Measurements from ENCODE around the gene PPM1H. TPM values are rescaled to one million over a fixed set of nuclear protein-coding genes. Genes with fewer than 3 reads are reported as not detected.

The PPM1H gene
- total RNA-seq, 4 donors from 2014 or later: 1.4 to 4.9 (median 2.4) TPM

GRCh38 chr12:62659453-62660295 is 275.3 kb downstream of the PPM1H start:
- ATAC-seq (ENCODE audit: low FRiP score): no peak
- TF ChIP-seq, protein P1, sequence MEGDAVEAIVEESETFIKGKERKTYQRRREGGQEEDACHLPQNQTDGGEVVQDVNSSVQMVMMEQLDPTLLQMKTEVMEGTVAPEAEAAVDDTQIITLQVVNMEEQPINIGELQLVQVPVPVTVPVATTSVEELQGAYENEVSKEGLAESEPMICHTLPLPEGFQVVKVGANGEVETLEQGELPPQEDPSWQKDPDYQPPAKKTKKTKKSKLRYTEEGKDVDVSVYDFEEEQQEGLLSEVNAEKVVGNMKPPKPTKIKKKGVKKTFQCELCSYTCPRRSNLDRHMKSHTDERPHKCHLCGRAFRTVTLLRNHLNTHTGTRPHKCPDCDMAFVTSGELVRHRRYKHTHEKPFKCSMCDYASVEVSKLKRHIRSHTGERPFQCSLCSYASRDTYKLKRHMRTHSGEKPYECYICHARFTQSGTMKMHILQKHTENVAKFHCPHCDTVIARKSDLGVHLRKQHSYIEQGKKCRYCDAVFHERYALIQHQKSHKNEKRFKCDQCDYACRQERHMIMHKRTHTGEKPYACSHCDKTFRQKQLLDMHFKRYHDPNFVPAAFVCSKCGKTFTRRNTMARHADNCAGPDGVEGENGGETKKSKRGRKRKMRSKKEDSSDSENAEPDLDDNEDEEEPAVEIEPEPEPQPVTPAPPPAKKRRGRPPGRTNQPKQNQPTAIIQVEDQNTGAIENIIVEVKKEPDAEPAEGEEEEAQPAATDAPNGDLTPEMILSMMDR (IDR thresholded peaks at IDR 0.05): no peak

GRCh38 chr12:62658910-62659309 is 276.0 kb downstream of the PPM1H start:
- ATAC-seq (ENCODE audit: low FRiP score) (no peak), DNase-seq (ENCODE audit: low spot score) (no peak)
- TF ChIP-seq, protein P1 (IDR thresholded peaks at IDR 0.05): no peak

More at GRCh38 chr12:62659453-62660295, 275.3 kb downstream of the PPM1H start:
- no peak for DNase-seq (ENCODE audit: low spot score)

DNA sequence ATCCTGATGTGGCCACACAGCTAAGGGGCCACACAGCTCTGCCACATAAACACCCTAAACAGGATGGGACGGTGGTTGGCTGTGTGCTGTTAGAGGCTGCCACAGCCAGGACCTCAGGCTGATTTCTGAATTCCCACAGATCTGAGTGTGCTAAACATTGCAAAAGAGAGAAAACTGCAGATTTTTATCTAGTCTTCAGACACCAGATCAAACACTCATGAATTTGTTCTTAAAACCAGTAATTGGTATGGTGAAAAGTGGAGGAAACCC is 277.7 kb downstream of the PPM1H start:
- DNase-seq (ENCODE audit: low spot score) (no peak), ATAC-seq (ENCODE audit: low FRiP score) (no peak)
- TF ChIP-seq, protein P1 (IDR thresholded peaks at IDR 0.05): no peak

GRCh38 chr12:62656591-62657362 is 278.2 kb downstream of the PPM1H start:
- ATAC-seq (ENCODE audit: low FRiP score): no peak
- TF ChIP-seq, protein P1 (IDR thresholded peaks at IDR 0.05): no peak
- no peak for DNase-seq (ENCODE audit: low spot score)

DNA sequence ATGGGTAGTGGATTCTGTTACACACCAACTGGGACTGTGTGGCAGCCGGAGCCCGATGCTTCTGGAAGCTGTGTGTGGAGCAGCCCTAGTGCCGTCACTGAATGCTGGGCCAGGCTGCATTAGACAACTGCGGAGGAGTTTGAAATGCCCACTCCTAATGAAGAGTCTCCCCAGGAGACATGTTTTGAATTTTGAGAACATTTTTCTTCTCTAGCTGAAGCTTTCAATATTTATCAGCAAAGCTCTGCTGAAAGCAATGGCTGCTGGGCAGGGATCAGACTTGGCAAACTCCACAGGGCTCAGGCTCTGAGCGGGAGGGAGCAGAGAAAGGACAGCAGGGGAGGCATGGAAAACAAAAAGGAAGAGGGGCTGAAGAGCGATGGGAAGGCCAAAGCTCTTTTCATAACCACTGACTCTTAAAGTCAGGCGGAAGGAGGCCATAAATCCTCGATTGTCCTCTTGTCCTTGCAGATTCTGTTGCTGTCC is 279.2 kb downstream of the PPM1H start:
- ATAC-seq (ENCODE audit: low FRiP score) (no peak), DNase-seq (ENCODE audit: low spot score) (no peak)
- TF ChIP-seq, protein P1 (IDR thresholded peaks at IDR 0.05): no peak

DNA sequence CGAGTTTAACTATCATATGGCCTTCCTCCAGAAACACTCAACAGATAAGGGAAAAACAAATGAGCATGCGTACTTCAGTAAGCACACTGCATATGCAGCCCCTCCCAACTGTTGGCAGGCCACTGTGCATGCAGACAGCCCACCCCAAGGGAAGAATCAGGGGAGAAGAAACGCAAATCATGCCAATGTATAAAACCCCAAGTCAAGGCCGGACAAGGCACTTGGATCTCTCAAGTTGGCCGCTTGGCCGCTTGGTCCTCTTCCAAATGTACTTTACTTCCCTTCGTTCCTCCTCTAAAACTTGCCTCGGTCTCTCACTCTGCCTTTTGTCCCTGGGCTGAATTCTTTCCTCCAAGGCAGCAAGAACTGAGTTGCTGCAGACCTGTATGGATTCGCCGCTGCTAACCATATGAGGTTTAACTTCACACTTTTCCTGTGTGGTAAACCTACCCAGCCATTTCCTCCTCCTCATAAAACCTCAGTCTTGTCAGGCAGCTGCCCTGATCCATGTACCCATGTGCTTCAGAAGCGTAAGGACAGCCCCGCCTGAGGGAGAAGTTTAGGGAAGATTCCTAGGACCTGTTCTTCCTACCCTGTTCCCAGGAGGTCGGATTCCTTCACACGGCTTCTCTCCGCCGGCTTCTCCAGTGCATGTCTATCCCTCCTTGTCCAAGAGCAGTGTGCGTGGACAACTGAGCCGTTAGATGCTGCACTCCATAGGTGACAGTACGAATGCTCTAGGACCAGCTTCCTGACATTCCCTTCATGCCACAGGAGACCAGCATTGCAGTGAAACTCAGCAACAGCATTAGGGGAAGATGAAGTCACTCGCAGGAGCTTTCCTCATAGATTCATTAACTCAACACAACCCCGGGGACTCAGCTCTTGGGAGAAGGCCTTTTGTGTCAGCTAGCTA is 280.4 kb downstream of the PPM1H start:
- ATAC-seq (ENCODE audit: low FRiP score): no peak
- TF ChIP-seq, protein P1 (IDR thresholded peaks at IDR 0.05): no peak
- DNase-seq (ENCODE audit: low spot score): no peak

Data from omental fat pad (tissue), 4 donors.